NB4 (cell line): ENCODE measurements around the gene PSG7.
"Not testable (repeated sequence)": the region's sequence is repeated elsewhere in the genome, so short reads cannot be mapped to it uniquely, and the experiment has no call there.

Source experiments
- CTCF ChIP-seq: IDR thresholded peaks from one replicate; pipeline ENCODE4 v1.5.1; 2012; ENCODE audit warnings: low read depth, low read length
- MYC ChIP-seq: IDR thresholded peaks from 2 replicates; pipeline ENCODE4 v1.6.1; 2011; ENCODE audit warnings: low read depth, low read length
- POLR2A ChIP-seq: IDR thresholded peaks from 2 replicates; pipeline ENCODE4 v1.6.1; 2011; ENCODE audit warnings: mild to moderate bottlenecking; ENCODE audit not compliant: insufficient read length; ENCODE audit errors: extremely low read depth
- TF ChIP-seq, protein P1 (sequence below): IDR thresholded peaks from 2 replicates; pipeline ENCODE4 v1.6.1; 2011; ENCODE audit warnings: low read depth, low read length

- not testable (repeated sequence) for TF ChIP-seq POLR2A, CTCF, MYC
- TF ChIP-seq, protein P1, sequence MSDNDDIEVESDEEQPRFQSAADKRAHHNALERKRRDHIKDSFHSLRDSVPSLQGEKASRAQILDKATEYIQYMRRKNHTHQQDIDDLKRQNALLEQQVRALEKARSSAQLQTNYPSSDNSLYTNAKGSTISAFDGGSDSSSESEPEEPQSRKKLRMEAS: not testable (repeated sequence)
Measured at GRCh38 chr19:42933412-42933811, 3.6 kb downstream of the PSG7 start.
